Peyer's patch (tissue), 4 donors: ENCODE measurements around the gene FDCSP.

Source experiments
- CTCF ChIP-seq, 6 experiments: fragments of 450-650 bp in 4 of 6; fragments of 200-600 bp in 2 of 6; sonication (generic) in 1 of 6; IDR thresholded peaks; one replicate each; pipeline ENCODE4 v1.5.1; 2017 to 2019; ENCODE audit warnings: antibody characterized with exemption in 6 of 6, mild to moderate bottlenecking in 3 of 6, moderate library complexity in 1 of 6
- POLR2A ChIP-seq, 2 donors: fragments of 450-650 bp; IDR thresholded peaks; one replicate each; pipeline ENCODE4 v1.5.1; 2017; ENCODE audit warnings: antibody characterized with exemption in 2 of 2, mild to moderate bottlenecking in 2 of 2, moderate library complexity in 2 of 2

GRCh38 chr4:70243091-70243490 is 17.2 kb downstream of the FDCSP start:
- TF ChIP-seq CTCF (IDR thresholded peaks at IDR 0.05) (no peak), POLR2A (IDR thresholded peaks at IDR 0.05) (no peak)
